GM12878 (cell line): ENCODE measurements around the gene SPAG6.

ENCODE experiments used
- CHD2 ChIP-seq: IDR thresholded peaks from 2 replicates; pipeline ENCODE4 v1.6.1; 2011; ENCODE audit warnings: low read depth, low read length, improper control_type of control experiment, borderline replicate concordance
- CTCF ChIP-seq, 3 experiments: IDR thresholded peaks in 2 of 3; conservative IDR thresholded peaks in 1 of 3; 2 replicates each; pipeline ENCODE4 v1.5.1; 2011; ENCODE audit warnings: low read depth in 3 of 3, low read length in 3 of 3, mild to moderate bottlenecking in 3 of 3, control low read depth in 2 of 3, moderate library complexity in 2 of 3, inconsistent platforms in 1 of 3, mixed read lengths in 1 of 3; ENCODE audit not compliant: control insufficient read depth in 2 of 3, insufficient read depth in 1 of 3; ENCODE audit errors: extremely low read depth in 1 of 3
- ELK1 ChIP-seq: IDR thresholded peaks from 2 replicates; pipeline ENCODE4 v1.6.1; 2012; ENCODE audit warnings: low read depth, low read length, improper control_type of control experiment
- EP300 ChIP-seq, 2 experiments: fragments of 150-350 bp in 1 of 2; IDR thresholded peaks; 2 replicates each; pipeline ENCODE4 v1.6.1; 2011 to 2012; ENCODE audit warnings: low read depth in 2 of 2, low read length in 2 of 2, borderline replicate concordance in 1 of 2, improper control_type of control experiment in 1 of 2, inconsistent platforms in 1 of 2; ENCODE audit not compliant: control insufficient read depth in 1 of 2
- SMC3 ChIP-seq: IDR thresholded peaks from 2 replicates; pipeline ENCODE4 v1.6.1; 2011; ENCODE audit warnings: low read length, improper control_type of control experiment, borderline replicate concordance
- SREBF2 ChIP-seq: IDR thresholded peaks from 2 replicates; pipeline ENCODE4 v1.6.1; 2012; ENCODE audit warnings: mild to moderate bottlenecking, low read length
- ZNF274 ChIP-seq: IDR thresholded peaks from one replicate; pipeline ENCODE4 v1.8.0; 2011; ENCODE audit not compliant: insufficient read length, insufficient read depth

- no peak for TF ChIP-seq ZNF274
- no peak for TF ChIP-seq SREBF2
- TF ChIP-seq CTCF (IDR thresholded peaks at IDR 0.05 in 2 of 3, conservative IDR thresholded peaks at IDR 0.05 in 1 of 3; ENCODE audit: control insufficient read depth in 2 of 3, extremely low read depth in 1 of 3, insufficient read depth in 1 of 3, low read depth in 3 of 3, low read length in 3 of 3) = no peak
- no peak for TF ChIP-seq CHD2
- TF ChIP-seq SMC3 = no peak
- no peak for TF ChIP-seq ELK1
- TF ChIP-seq EP300 (IDR thresholded peaks at IDR 0.05; ENCODE audit: borderline replicate concordance in 1 of 2, control insufficient read depth in 1 of 2, low read depth in 2 of 2, low read length in 2 of 2) = no peak
Observed at GRCh38 chr10:22345301-22346095, at the start of gene SPAG6.
